Activated CD4-positive, alpha-beta T cell treated with anti-CD3 and anti-CD28 coated beads for 24 hours (primary cell): ENCODE measurements around the gene KLHL42.

Source experiments
- DNase-seq, 2 donors: peaks; one replicate each; pipeline ENCODE4 v3.0.0-alpha.2; 2020; ENCODE audit warnings: low read depth in 2 of 2

KLHL42 gene

GRCh38 chr12:27780612-27781408 lies 777 bp downstream of the KLHL42 start:
- DNase-seq = no peak

- DNase-seq = no peak
Measured at GRCh38 chr12:27781680-27782079, 1.6 kb downstream of the KLHL42 start.

- DNase-seq = no peak
Measured at GRCh38 chr12:27782481-27782880, 2.4 kb downstream of the KLHL42 start.

GRCh38 chr12:27785882-27786570 lies 6.0 kb downstream of the KLHL42 start:
- no peak for DNase-seq

- DNase-seq = no peak
Measured at GRCh38 chr12:27787559-27787958, 7.5 kb downstream of the KLHL42 start.

- DNase-seq = no peak
Measured at GRCh38 chr12:27790179-27790578, 10.1 kb downstream of the KLHL42 start.

GRCh38 chr12:27794818-27795584 lies 15.0 kb downstream of the KLHL42 start:
- DNase-seq = no peak

GRCh38 chr12:27796128-27796527 lies 16.1 kb downstream of the KLHL42 start:
- no peak for DNase-seq

- no peak for DNase-seq
Measured at GRCh38 chr12:27797301-27798025, 17.4 kb downstream of the KLHL42 start.

GRCh38 chr12:27800819-27801218 lies 20.8 kb downstream of the KLHL42 start:
- DNase-seq = no peak

- no peak for DNase-seq
Measured at GRCh38 chr12:27801630-27802029, 21.6 kb downstream of the KLHL42 start.

GRCh38 chr12:27802511-27802910 lies 22.5 kb downstream of the KLHL42 start:
- no peak for DNase-seq

GRCh38 chr12:27802936-27803335 lies 22.9 kb downstream of the KLHL42 start:
- no peak for DNase-seq

- no peak for DNase-seq
Measured at GRCh38 chr12:27805238-27805637, 25.2 kb downstream of the KLHL42 start.

- DNase-seq = no peak
Measured at GRCh38 chr12:27806259-27806658, 26.2 kb downstream of the KLHL42 start.

GRCh38 chr12:27807063-27807703 lies 27.1 kb downstream of the KLHL42 start:
- no peak for DNase-seq

- DNase-seq = no peak
Measured at GRCh38 chr12:27808841-27809240, 28.8 kb downstream of the KLHL42 start.

- DNase-seq = no peak
Measured at GRCh38 chr12:27810756-27811155, 30.7 kb downstream of the KLHL42 start.

GRCh38 chr12:27812502-27812901 lies 32.5 kb downstream of the KLHL42 start:
- DNase-seq = no peak

GRCh38 chr12:27814411-27814810 lies 34.4 kb downstream of the KLHL42 start:
- no peak for DNase-seq

- DNase-seq = no peak
Measured at GRCh38 chr12:27814851-27815591, 35.0 kb downstream of the KLHL42 start.
